DND-41 (cell line): ENCODE measurements around the gene RSBN1L.

Source experiments
- ATAC-seq: fragments of 200-7000 bp; cut with Tn5 transposase; 3 replicates; pipeline ENCODE4 v1.9.1; 2021; ENCODE audit warnings: low read depth; ENCODE audit not compliant: insufficient read depth
- DNase-seq: peaks from one replicate; pipeline ENCODE4 v3.0.0-alpha.2; 2020
- H2AFZ ChIP-seq: 2 replicates; pipeline ENCODE4 v1.6.0; 2012; ENCODE audit warnings: low read depth, low read length
- H3K27ac ChIP-seq: 2 replicates; pipeline ENCODE4 v1.5.1; 2012; ENCODE audit warnings: low read length, inconsistent platforms
- H3K27me3 ChIP-seq: fragments of 200-600 bp; sonication (generic); 2 replicates; pipeline ENCODE4 v1.6.0; 2012; ENCODE audit warnings: low read length, mild to moderate bottlenecking, inconsistent platforms; ENCODE audit not compliant: insufficient read depth, poor library complexity
- H3K36me3 ChIP-seq: 2 replicates; pipeline ENCODE4 v1.5.1; 2012; ENCODE audit warnings: low read length, inconsistent platforms; ENCODE audit not compliant: insufficient read depth
- H3K4me1 ChIP-seq: 2 replicates; pipeline ENCODE4 v1.5.1; 2012; ENCODE audit warnings: mild to moderate bottlenecking, low read length; ENCODE audit not compliant: insufficient read depth
- H3K4me2 ChIP-seq: 2 replicates; pipeline ENCODE4 v1.6.0; 2012; ENCODE audit warnings: mild to moderate bottlenecking, moderate library complexity, low read length, inconsistent platforms; ENCODE audit not compliant: insufficient read depth
- H3K4me3 ChIP-seq, 2 experiments: fragments of 200-600 bp in 1 of 2; shearing (Covaris generic) in 1 of 2; 2 replicates each; pipeline ENCODE4 v1.5.1; 2012 to 2016; ENCODE audit warnings: inconsistent platforms in 2 of 2, low read length in 2 of 2, mild to moderate bottlenecking in 2 of 2, low read depth in 1 of 2, moderate library complexity in 1 of 2
- H3K79me2 ChIP-seq: 2 replicates; pipeline ENCODE4 v1.6.0; 2012; ENCODE audit warnings: low read length, inconsistent platforms; ENCODE audit not compliant: insufficient read depth
- H3K9ac ChIP-seq: 2 replicates; pipeline ENCODE4 v1.6.0; 2012; ENCODE audit warnings: low read depth, mild to moderate bottlenecking, inconsistent platforms, low read length, moderate library complexity
- H3K9me3 ChIP-seq: 2 replicates; pipeline ENCODE4 v1.5.1; 2012; ENCODE audit warnings: low read length, moderate library complexity, mild to moderate bottlenecking, inconsistent platforms; ENCODE audit not compliant: insufficient read depth, severe bottlenecking
- H4K20me1 ChIP-seq: 2 replicates; pipeline ENCODE4 v1.6.0; 2012; ENCODE audit warnings: low read length; ENCODE audit not compliant: insufficient read depth
- EZH2 ChIP-seq: IDR thresholded peaks from 3 replicates; pipeline ENCODE4 v1.6.1; 2012; ENCODE audit warnings: borderline replicate concordance, low read depth, mild to moderate bottlenecking, moderate library complexity, low read length, inconsistent platforms; ENCODE audit not compliant: severe bottlenecking
- TF ChIP-seq, protein P1 (sequence below): IDR thresholded peaks from 2 replicates; pipeline ENCODE4 v1.5.1; 2012; ENCODE audit warnings: borderline replicate concordance, low read length, moderate library complexity, mild to moderate bottlenecking; ENCODE audit not compliant: poor library complexity, severe bottlenecking; ENCODE audit errors: extremely low read depth

RSBN1L gene

DNA sequence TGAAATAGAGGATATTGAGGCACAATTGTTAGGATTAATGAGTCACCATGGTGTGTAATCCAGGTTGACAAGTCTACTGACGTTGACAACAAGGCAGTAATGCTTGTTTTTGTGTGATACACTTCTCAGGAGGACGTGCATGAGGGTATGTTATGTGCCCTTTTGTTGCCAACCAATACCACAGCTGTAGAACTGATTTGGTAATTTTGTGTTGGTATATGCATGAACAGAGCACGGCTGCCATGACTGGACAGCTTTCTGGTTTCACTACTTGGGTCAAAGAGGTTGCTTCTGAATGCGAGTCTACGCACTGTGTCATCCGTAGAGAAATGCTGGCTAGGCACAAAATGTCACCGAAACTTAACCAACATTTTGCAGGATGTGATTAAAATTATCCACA, 135.2 kb downstream of the RSBN1L start:
- H3K36me3 ChIP-seq, result peaks cover 3% of the 10 kb centered on the region; the same call in 1 of the 2 replicates
- no peak for ATAC-seq
- H2AFZ ChIP-seq, result no peak overlapping the region
- peaks cover 11% of the 10 kb centered on the region for H3K4me1 ChIP-seq
- peaks cover 92% of the 10 kb centered on the region for H3K79me2 ChIP-seq
- no peak overlapping the region for H3K4me3 ChIP-seq
- H3K4me2 ChIP-seq, result no peak overlapping the region
- no peaks in the 10 kb centered on the region for H3K27me3 ChIP-seq
- peaks cover 27% of the 10 kb centered on the region; the same call in 1 of the 2 replicates for H4K20me1 ChIP-seq
- TF ChIP-seq, protein P1, sequence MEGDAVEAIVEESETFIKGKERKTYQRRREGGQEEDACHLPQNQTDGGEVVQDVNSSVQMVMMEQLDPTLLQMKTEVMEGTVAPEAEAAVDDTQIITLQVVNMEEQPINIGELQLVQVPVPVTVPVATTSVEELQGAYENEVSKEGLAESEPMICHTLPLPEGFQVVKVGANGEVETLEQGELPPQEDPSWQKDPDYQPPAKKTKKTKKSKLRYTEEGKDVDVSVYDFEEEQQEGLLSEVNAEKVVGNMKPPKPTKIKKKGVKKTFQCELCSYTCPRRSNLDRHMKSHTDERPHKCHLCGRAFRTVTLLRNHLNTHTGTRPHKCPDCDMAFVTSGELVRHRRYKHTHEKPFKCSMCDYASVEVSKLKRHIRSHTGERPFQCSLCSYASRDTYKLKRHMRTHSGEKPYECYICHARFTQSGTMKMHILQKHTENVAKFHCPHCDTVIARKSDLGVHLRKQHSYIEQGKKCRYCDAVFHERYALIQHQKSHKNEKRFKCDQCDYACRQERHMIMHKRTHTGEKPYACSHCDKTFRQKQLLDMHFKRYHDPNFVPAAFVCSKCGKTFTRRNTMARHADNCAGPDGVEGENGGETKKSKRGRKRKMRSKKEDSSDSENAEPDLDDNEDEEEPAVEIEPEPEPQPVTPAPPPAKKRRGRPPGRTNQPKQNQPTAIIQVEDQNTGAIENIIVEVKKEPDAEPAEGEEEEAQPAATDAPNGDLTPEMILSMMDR, result no peak
- no peak for TF ChIP-seq EZH2
- no peak overlapping the region for H3K9ac ChIP-seq
- H3K9me3 ChIP-seq, result no peaks in the 10 kb centered on the region
- no peak overlapping the region for H3K27ac ChIP-seq
- no peak for DNase-seq

DNA sequence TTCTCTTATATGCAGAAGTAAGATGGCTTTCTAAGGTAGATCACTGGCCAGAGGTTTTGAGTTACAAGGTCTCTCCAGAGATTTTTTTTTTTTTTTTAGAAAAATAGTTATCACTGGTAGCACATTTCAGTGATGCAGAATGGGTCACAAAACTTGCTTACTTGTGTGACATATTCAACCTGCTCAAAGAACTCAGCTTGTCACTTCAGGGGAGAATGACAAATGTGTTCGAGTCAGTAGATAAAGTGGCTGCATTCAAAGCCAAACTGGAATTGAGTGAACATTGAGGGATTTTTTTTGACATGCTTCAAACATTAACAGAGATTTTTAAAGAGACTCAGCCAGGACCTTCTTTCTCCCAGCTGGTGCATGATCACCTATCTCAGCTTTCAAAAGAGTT, 135.7 kb downstream of the RSBN1L start:
- Histone ChIP-seq H3K4me1 (peaks cover 11% of the 10 kb centered on the region), H3K79me2 (peaks cover 89% of the 10 kb centered on the region), H4K20me1 (peaks cover 22% of the 10 kb centered on the region; the same call in 1 of the 2 replicates), H3K27ac (no peak overlapping the region), H3K9ac (no peak overlapping the region), H3K36me3 (peaks cover 3% of the 10 kb centered on the region; the same call in 1 of the 2 replicates), H2AFZ (no peak overlapping the region), H3K4me3 (no peak overlapping the region), H3K9me3 (no peaks in the 10 kb centered on the region), H3K4me2 (no peak overlapping the region), H3K27me3 (no peaks in the 10 kb centered on the region)
- no peak for ATAC-seq
- DNase-seq, result no peak
- TF ChIP-seq EZH2, result no peak
- TF ChIP-seq, protein P1, result no peak
